GM12878 (cell line): ENCODE results near the gene ELOF1. TPM values are rescaled to one million over a fixed set of nuclear protein-coding genes. Genes with fewer than 3 reads are reported as not detected.
A peak's percentile ranks its signal among the peaks of the same experiment; 100 is the strongest.

Experiments
- BHLHE40 ChIP-seq, 2 experiments: fragments of 450-650 bp in 1 of 2; IDR thresholded peaks; 2 replicates each; pipeline ENCODE4 v1.6.1; 2011 to 2017; ENCODE audit warnings: low read depth in 2 of 2, borderline replicate concordance in 1 of 2, improper control_type of control experiment in 1 of 2, low read length in 1 of 2, mild to moderate bottlenecking in 1 of 2
- CBX5 ChIP-seq: sonication (generic); IDR thresholded peaks from 2 replicates; pipeline ENCODE4 v1.6.1; 2016; ENCODE audit warnings: low read depth, moderate library complexity, mild to moderate bottlenecking, inconsistent platforms
- CHD1 ChIP-seq: IDR thresholded peaks from 2 replicates; pipeline ENCODE4 v1.6.1; 2012; ENCODE audit warnings: low read depth, low read length, improper control_type of control experiment
- CREB1 ChIP-seq: IDR thresholded peaks from 2 replicates; pipeline ENCODE4 v1.6.1; 2012; ENCODE audit warnings: low read depth, mild to moderate bottlenecking, inconsistent platforms
- HDGF ChIP-seq: fragments of 450-650 bp; IDR thresholded peaks from 2 replicates; pipeline ENCODE4 v1.6.1; 2016; ENCODE audit warnings: antibody characterized with exemption
- IRF4 ChIP-seq: IDR thresholded peaks from 2 replicates; pipeline ENCODE4 v1.6.1; 2011; ENCODE audit warnings: low read depth, low read length
- JUNB ChIP-seq: IDR thresholded peaks from 2 replicates; pipeline ENCODE4 v1.6.1; 2016; ENCODE audit warnings: antibody characterized with exemption, mild to moderate bottlenecking
- MEF2B ChIP-seq: fragments of 450-650 bp; IDR thresholded peaks from 2 replicates; pipeline ENCODE4 v1.6.1; 2018; ENCODE audit warnings: mild to moderate bottlenecking, moderate library complexity; ENCODE audit not compliant: partially characterized antibody, poor library complexity, severe bottlenecking
- NBN ChIP-seq: fragments of 450-650 bp; IDR thresholded peaks from 2 replicates; pipeline ENCODE4 v1.6.1; 2016
- NFYB ChIP-seq: IDR thresholded peaks from 2 replicates; pipeline ENCODE4 v1.6.1; 2011; ENCODE audit warnings: low read depth, mild to moderate bottlenecking, low read length, improper control_type of control experiment, moderate library complexity; ENCODE audit not compliant: insufficient read depth
- NR2C1 ChIP-seq: fragments of 450-650 bp; IDR thresholded peaks from 2 replicates; pipeline ENCODE4 v1.6.1; 2017; ENCODE audit warnings: antibody characterized with exemption, mild to moderate bottlenecking, moderate library complexity
- NR2F1 ChIP-seq: fragments of 450-650 bp; conservative IDR thresholded peaks from 2 replicates; pipeline ENCODE4 v1.6.1; 2017; ENCODE audit warnings: mild to moderate bottlenecking
- POLR2A ChIP-seq: IDR thresholded peaks from 2 replicates; pipeline ENCODE4 v1.6.1; 2011; ENCODE audit warnings: low read depth, mild to moderate bottlenecking, low read length
- RFX5 ChIP-seq: IDR thresholded peaks from 2 replicates; pipeline ENCODE4 v1.6.1; 2011; ENCODE audit warnings: low read depth, low read length, improper control_type of control experiment
- SMAD5 ChIP-seq: IDR thresholded peaks from 2 replicates; pipeline ENCODE4 v1.6.1; 2016; ENCODE audit warnings: antibody characterized with exemption, low read depth
- TAF1 ChIP-seq: IDR thresholded peaks from 2 replicates; pipeline ENCODE4 v1.6.1; 2011; ENCODE audit warnings: mild to moderate bottlenecking, low read depth, low read length, borderline replicate concordance
- ZNF207 ChIP-seq: fragments of 450-650 bp; IDR thresholded peaks from 2 replicates; pipeline ENCODE4 v1.6.1; 2014; ENCODE audit warnings: antibody characterized with exemption, mild to moderate bottlenecking, borderline replicate concordance
- ZNF274 ChIP-seq: IDR thresholded peaks from one replicate; pipeline ENCODE4 v1.8.0; 2011; ENCODE audit not compliant: insufficient read length, insufficient read depth
- ZSCAN29 ChIP-seq: fragments of 450-650 bp; IDR thresholded peaks from 2 replicates; pipeline ENCODE4 v1.6.1; 2017; ENCODE audit warnings: mild to moderate bottlenecking, moderate library complexity
- polyA plus RNA-seq, 11 experiments: library from polyadenylated mRNA; depleted of rRNA in 4 of 11; unstranded in 6 of 11; stranded (reverse) in 5 of 11; fragments of >200 nt; fragmentation: Nextera tagmentation in 4 of 11; fragmentation: Illumina TruSeq in 1 of 11; extraction: Ambion mirVana in 4 of 11; extraction: Trizol in 1 of 11; gene quantifications; 1 replicate in 1 of 11; 2 replicates in 10 of 11; pipeline versions ENCODE4 v1.2.1 to v1.2.3, GENCODE V29; 2011 to 2016; ENCODE audit warnings: inconsistent platforms in 2 of 11, missing spikeins in 2 of 11, low read depth in 1 of 11
- total RNA-seq, 4 experiments: library from RNA; depleted of rRNA in 3 of 4; stranded (reverse); fragments of >200 nt in 3 of 4; fragmentation: Illumina TruSeq in 1 of 4; extraction: Trizol in 1 of 4; gene quantifications; 2 replicates each; pipeline versions ENCODE4 v1.2.1 to v1.2.3, GENCODE V29; 2013 to 2021
- TF ChIP-seq, protein P1 (sequence below): IDR thresholded peaks from 2 replicates; pipeline ENCODE4 v1.6.1; 2011; ENCODE audit warnings: low read depth, mild to moderate bottlenecking, low read length, moderate library complexity, borderline replicate concordance; ENCODE audit errors: extremely low read depth
- TF ChIP-seq, protein P2 (sequence below): IDR thresholded peaks from 2 replicates; pipeline ENCODE4 v1.6.1; 2012; ENCODE audit warnings: low read depth, low read length, improper control_type of control experiment

ELOF1 gene
- total and polyA plus RNA-seq, 10 of the 15 experiments (the other 5 are each of a cell fraction or from before 2014, with no cell fraction given), result 11.7 to 124 (median 92.9) TPM

DNA sequence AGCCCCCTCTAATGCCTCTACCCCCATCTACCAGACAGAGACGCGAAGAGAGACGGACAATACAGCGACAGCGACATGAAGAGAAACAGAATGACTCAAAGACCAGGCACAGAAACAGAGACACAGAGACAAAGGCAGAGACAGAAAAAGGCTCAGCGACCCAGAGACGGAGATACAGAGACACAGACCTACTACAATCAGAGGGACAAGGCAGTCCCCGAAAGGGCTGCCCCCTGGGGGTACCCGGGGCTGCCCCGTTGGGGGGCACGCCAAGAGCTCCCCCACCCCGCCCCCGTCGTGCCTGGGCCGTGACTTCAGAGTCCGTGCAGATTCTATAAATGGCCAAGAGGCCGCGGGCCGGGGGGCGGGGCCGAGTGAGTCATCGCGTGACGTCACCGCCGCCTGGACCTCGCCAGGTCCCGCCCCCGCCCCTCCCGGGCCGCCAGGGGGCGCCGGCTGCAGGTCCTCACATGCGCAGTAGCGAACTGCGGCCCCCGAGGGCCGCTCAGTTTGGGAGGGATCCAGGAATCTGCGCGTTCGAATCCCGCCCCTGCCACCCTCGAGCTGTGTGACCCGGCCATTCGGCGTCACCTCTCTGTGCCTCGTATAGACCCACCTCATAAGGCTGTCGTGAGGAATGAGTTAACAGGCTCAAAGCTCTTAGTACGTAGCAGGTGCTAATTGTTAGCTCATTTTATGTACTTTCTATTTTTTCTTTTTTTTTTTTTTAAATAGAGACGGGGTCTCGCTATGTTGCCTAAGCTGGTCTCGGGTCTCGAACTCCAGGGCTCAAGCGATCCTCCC lies 23.0 kb downstream of the ELOF1 start (continued):
- TF ChIP-seq, protein P1, sequence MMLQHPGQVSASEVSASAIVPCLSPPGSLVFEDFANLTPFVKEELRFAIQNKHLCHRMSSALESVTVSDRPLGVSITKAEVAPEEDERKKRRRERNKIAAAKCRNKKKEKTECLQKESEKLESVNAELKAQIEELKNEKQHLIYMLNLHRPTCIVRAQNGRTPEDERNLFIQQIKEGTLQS, result no peak
- TF ChIP-seq BHLHE40 (IDR thresholded peaks at IDR 0.05; ENCODE audit: borderline replicate concordance in 1 of 2, low read depth in 2 of 2, low read length in 1 of 2), result peak; percentile 28 to 81; a peak in 2 of 4 replicates
- TF ChIP-seq HDGF, result peak; percentile 81
- peak; percentile 91 for TF ChIP-seq CREB1
- peak; percentile 59 for TF ChIP-seq NR2F1
- no peak for TF ChIP-seq JUNB
- no peak for TF ChIP-seq CHD1
- 0 out of 2 replicates have a peak, but pooled peaks have one; percentile 34 for TF ChIP-seq NR2C1
- 0 out of 2 replicates have a peak, but pooled peaks have one; percentile 29 for TF ChIP-seq RFX5
- TF ChIP-seq IRF4, result no peak
- no peak for TF ChIP-seq NFYB
- TF ChIP-seq NBN, result peak; percentile 84; the same call in 1 of the 2 replicates
- no peak for TF ChIP-seq TAF1
- TF ChIP-seq ZNF207, result no peak
- no peak for TF ChIP-seq SMAD5
- TF ChIP-seq, protein P2, sequence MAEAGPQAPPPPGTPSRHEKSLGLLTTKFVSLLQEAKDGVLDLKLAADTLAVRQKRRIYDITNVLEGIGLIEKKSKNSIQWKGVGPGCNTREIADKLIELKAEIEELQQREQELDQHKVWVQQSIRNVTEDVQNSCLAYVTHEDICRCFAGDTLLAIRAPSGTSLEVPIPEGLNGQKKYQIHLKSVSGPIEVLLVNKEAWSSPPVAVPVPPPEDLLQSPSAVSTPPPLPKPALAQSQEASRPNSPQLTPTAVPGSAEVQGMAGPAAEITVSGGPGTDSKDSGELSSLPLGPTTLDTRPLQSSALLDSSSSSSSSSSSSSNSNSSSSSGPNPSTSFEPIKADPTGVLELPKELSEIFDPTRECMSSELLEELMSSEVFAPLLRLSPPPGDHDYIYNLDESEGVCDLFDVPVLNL, result no peak
- no peak for TF ChIP-seq ZSCAN29
- no peak for TF ChIP-seq CBX5
- TF ChIP-seq MEF2B, result peak; percentile 70
- TF ChIP-seq POLR2A, result no peak
- no peak for TF ChIP-seq ZNF274
